H9 (cell line): ENCODE results near the gene AGPAT2. TPM values are rescaled to one million over a fixed set of nuclear protein-coding genes. Genes with fewer than 3 reads are reported as not detected.

Source experiments
- DNase-seq: peaks from one replicate; pipeline ENCODE4 v3.0.0-alpha.2; 2017
- H2AFZ ChIP-seq: one replicate; pipeline ENCODE4 v1.6.1; 2013; ENCODE audit warnings: mild to moderate bottlenecking, low read length, control low read depth, moderate library complexity
- H2AK5ac ChIP-seq: 2 replicates; pipeline ENCODE4 v1.6.1; 2013; ENCODE audit warnings: low read length, control low read depth, mixed read lengths; ENCODE audit not compliant: insufficient read length
- H2BK120ac ChIP-seq: one replicate; pipeline ENCODE4 v1.6.1; 2013; ENCODE audit warnings: low read depth, mild to moderate bottlenecking, low read length, control low read depth, inconsistent platforms; ENCODE audit not compliant: poor library complexity, severe bottlenecking
- H2BK12ac ChIP-seq: 2 replicates; pipeline ENCODE4 v1.6.1; 2013; ENCODE audit warnings: low read length, control low read depth, mixed read lengths, low read depth; ENCODE audit not compliant: insufficient read length
- H2BK15ac ChIP-seq: 2 replicates; pipeline ENCODE4 v1.6.1; 2013; ENCODE audit warnings: low read depth, low read length, control low read depth
- H2BK20ac ChIP-seq: one replicate; pipeline ENCODE4 v1.6.1; 2013; ENCODE audit warnings: low read depth, mild to moderate bottlenecking, low read length, control low read depth, inconsistent platforms; ENCODE audit not compliant: poor library complexity, severe bottlenecking
- H2BK5ac ChIP-seq: 2 replicates; pipeline ENCODE4 v1.6.1; 2013; ENCODE audit warnings: low read length, control low read depth, mixed read lengths; ENCODE audit not compliant: insufficient read length
- H3K14ac ChIP-seq: 2 replicates; pipeline ENCODE4 v1.6.1; 2013; ENCODE audit warnings: low read length, control low read depth; ENCODE audit not compliant: insufficient read depth
- H3K18ac ChIP-seq: 2 replicates; pipeline ENCODE4 v1.6.1; 2013; ENCODE audit warnings: low read depth, mild to moderate bottlenecking, mixed read lengths, low read length, control low read depth; ENCODE audit not compliant: insufficient read length
- H3K23ac ChIP-seq: 2 replicates; pipeline ENCODE4 v1.6.1; 2013; ENCODE audit warnings: low read length, control low read depth, mixed read lengths, low read depth; ENCODE audit not compliant: insufficient read length
- H3K23me2 ChIP-seq: 2 replicates; pipeline ENCODE4 v1.6.1; 2013; ENCODE audit warnings: low read depth, mild to moderate bottlenecking, mixed read lengths, low read length, control low read depth; ENCODE audit not compliant: insufficient read length, poor library complexity, severe bottlenecking
- H3K27ac ChIP-seq: 2 replicates; pipeline ENCODE4 v1.5.1; 2013; ENCODE audit warnings: low read length, control low read depth, mixed read lengths, low read depth; ENCODE audit not compliant: insufficient read length
- H3K27me3 ChIP-seq: 2 replicates; pipeline ENCODE4 v1.6.1; 2013; ENCODE audit warnings: low read length, control low read depth, inconsistent platforms; ENCODE audit not compliant: insufficient read depth
- H3K4ac ChIP-seq: 2 replicates; pipeline ENCODE4 v1.6.1; 2013; ENCODE audit warnings: low read depth, mild to moderate bottlenecking, control low read depth, inconsistent platforms, low read length, moderate library complexity
- H3K4me1 ChIP-seq: 2 replicates; pipeline ENCODE4 v1.6.1; 2013; ENCODE audit warnings: low read length, control low read depth, inconsistent platforms; ENCODE audit not compliant: insufficient read depth
- H3K4me2 ChIP-seq: 2 replicates; pipeline ENCODE4 v1.6.1; 2013; ENCODE audit warnings: low read length, control low read depth, mixed read lengths; ENCODE audit not compliant: insufficient read length, insufficient read depth
- H3K56ac ChIP-seq: 2 replicates; pipeline ENCODE4 v1.6.1; 2013; ENCODE audit warnings: low read depth, mild to moderate bottlenecking, mixed read lengths, low read length, control low read depth; ENCODE audit not compliant: insufficient read length
- H3K79me1 ChIP-seq: 2 replicates; pipeline ENCODE4 v1.6.1; 2013; ENCODE audit warnings: low read depth, mild to moderate bottlenecking, moderate library complexity, low read length, control low read depth, inconsistent platforms; ENCODE audit not compliant: insufficient read depth, poor library complexity, severe bottlenecking
- H3K79me2 ChIP-seq: 2 replicates; pipeline ENCODE4 v1.6.1; 2013; ENCODE audit warnings: low read length, control low read depth, inconsistent platforms; ENCODE audit not compliant: insufficient read depth
- H3K9ac ChIP-seq: 2 replicates; pipeline ENCODE4 v1.6.1; 2013; ENCODE audit warnings: low read length, control low read depth, mixed read lengths; ENCODE audit not compliant: insufficient read length; ENCODE audit errors: extremely low read depth
- H3K9me3 ChIP-seq: one replicate; pipeline ENCODE4 v1.6.1; 2013; ENCODE audit warnings: low read depth, low read length, inconsistent platforms; ENCODE audit not compliant: control insufficient read depth
- H3T11ph ChIP-seq: one replicate; pipeline ENCODE4 v1.6.1; 2013; ENCODE audit warnings: mild to moderate bottlenecking, low read length, control low read depth, inconsistent platforms
- H4K20me1 ChIP-seq: one replicate; pipeline ENCODE4 v1.6.1; 2013; ENCODE audit not compliant: control insufficient read depth, insufficient read length, insufficient read depth
- H4K5ac ChIP-seq: 2 replicates; pipeline ENCODE4 v1.6.1; 2013; ENCODE audit warnings: low read depth, mild to moderate bottlenecking, mixed read lengths, low read length, control low read depth; ENCODE audit not compliant: insufficient read length
- H4K8ac ChIP-seq: replicated peaks from 2 replicates; pipeline ENCODE4 v1.6.1; 2013; ENCODE audit warnings: low read length, control low read depth, mixed read lengths, low read depth; ENCODE audit not compliant: insufficient read length
- H4K91ac ChIP-seq: 2 replicates; pipeline ENCODE4 v1.6.1; 2013; ENCODE audit warnings: low read depth, mild to moderate bottlenecking, moderate library complexity, mixed read lengths, low read length, control low read depth; ENCODE audit not compliant: insufficient read length
- H3K27ac Mint-ChIP-seq, 3 experiments: 2 replicates in 2 of 3; 3 replicates in 1 of 3; pipeline ENCODE4 v1.8.0; 2020 to 2021; ENCODE audit warnings: mixed read lengths in 3 of 3, mild to moderate bottlenecking in 1 of 3, moderate library complexity in 1 of 3
- H3K27me3 Mint-ChIP-seq: 2 replicates; pipeline ENCODE4 v1.8.0; 2021; ENCODE audit warnings: low read depth, mild to moderate bottlenecking, moderate library complexity, mixed read lengths
- H3K36me3 Mint-ChIP-seq, 3 experiments: 2 replicates in 2 of 3; 3 replicates in 1 of 3; pipeline ENCODE4 v1.8.0; 2020 to 2021; ENCODE audit warnings: low read depth in 3 of 3, mixed read lengths in 3 of 3; ENCODE audit not compliant: insufficient read depth in 1 of 3
- H3K4me1 Mint-ChIP-seq, 2 experiments: 2 replicates each; pipeline ENCODE4 v1.8.0; 2020; ENCODE audit warnings: mixed read lengths in 2 of 2
- H3K4me3 Mint-ChIP-seq, 2 experiments: 2 replicates in 1 of 2; 3 replicates in 1 of 2; pipeline ENCODE4 v1.8.0; 2020 to 2021; ENCODE audit warnings: mild to moderate bottlenecking in 2 of 2, mixed read lengths in 2 of 2, moderate library complexity in 1 of 2
- H3K9me3 Mint-ChIP-seq, 2 experiments: 2 replicates in 1 of 2; 3 replicates in 1 of 2; pipeline ENCODE4 v1.8.0; 2020; ENCODE audit warnings: mild to moderate bottlenecking in 2 of 2, mixed read lengths in 2 of 2, moderate library complexity in 1 of 2
- CTCF ChIP-seq: fragments of 200-600 bp; sonication (generic); conservative IDR thresholded peaks from 3 replicates; pipeline ENCODE4 v1.8.0; 2021; ENCODE audit warnings: antibody characterized with exemption, mild to moderate bottlenecking
- WGBS: extraction: QIAGEN DNeasy Blood & Tissue Kit; methylation state at CpG from one replicate; pipeline ENCODE4 v1.1.7; 2013; ENCODE audit warnings: missing lambda C conversion rate, low lambda C conversion rate, mixed read lengths; ENCODE audit not compliant: insufficient read length; ENCODE audit errors: extremely low coverage; 5-methylcytosine and 5-hydroxymethylcytosine counted together
- total RNA-seq: library from RNA; stranded (reverse); gene quantifications from 2 replicates; pipeline ENCODE4 v1.2.1, GENCODE V29; 2021

Gene AGPAT2
- total RNA-seq, 1 experiment from 2014 or later, result 29.7 TPM

- Histone ChIP-seq H2BK20ac (no peak overlapping the region), H3K27ac (no peak overlapping the region), H2AK5ac (no peak overlapping the region), H3K79me1 (no peaks in the 10 kb centered on the region), H3K79me2 (no peaks in the 10 kb centered on the region), H3K23me2 (no peaks in the 10 kb centered on the region), H3T11ph (no peak overlapping the region), H3K56ac (no peak overlapping the region), H4K20me1 (no peaks in the 10 kb centered on the region), H4K5ac (no peak overlapping the region), H4K8ac (no peak overlapping the region), H3K4me2 (no peak overlapping the region), H2BK5ac (no peak overlapping the region), H2BK15ac (no peak overlapping the region), H3K27me3 (no peaks in the 10 kb centered on the region), H2AFZ (no peak overlapping the region), H3K14ac (0 out of 2 replicates have a peak overlapping the region, but pooled peaks have one; percentile 61), H3K23ac (no peak overlapping the region), H3K4me1 (no peaks in the 10 kb centered on the region), H2BK12ac (no peak overlapping the region), H3K9me3 (no peaks in the 10 kb centered on the region), H3K18ac (no peak overlapping the region), H4K91ac (no peak overlapping the region), H3K4ac (no peak overlapping the region), H3K9ac (no peak overlapping the region), H2BK120ac (no peak overlapping the region)
- Mint-ChIP-seq H3K4me3 (no peak overlapping the region), H3K9me3 (no peaks in the 10 kb centered on the region), H3K27ac (no peak overlapping the region), H3K27me3 (0 out of 2 replicates have a peak, but pooled peaks cover 3% of the 10 kb centered on the region), H3K36me3 (no peaks in the 10 kb centered on the region), H3K4me1 (peaks cover 0 to 2% of the 10 kb centered on the region in 2 experiments; a peak in 1 of 4 replicates)
- DNase-seq, result no peak
- no CpG with 5 or more reads among the region's 18 CpGs for WGBS
- TF ChIP-seq CTCF, result no peak
Measured at GRCh38 chr9:136655536-136656182, 31.6 kb downstream of the AGPAT2 start.
